Right atrium auricular region (tissue), 2 donors: ENCODE data around the gene SNTA1. TPM values are rescaled to one million over a fixed set of nuclear protein-coding genes. Genes with fewer than 3 reads are reported as not detected.

Experiments
- DNase-seq: peaks from one replicate; pipeline ENCODE4 v3.0.0-alpha.2; 2019; ENCODE audit warnings: low spot score
- H3K27ac ChIP-seq, 2 donors: fragments of 200-600 bp; sonication (generic); 1 replicate in 1 of 2; 2 replicates in 1 of 2; pipeline ENCODE4 v1.5.1; 2016 to 2019
- H3K27me3 ChIP-seq, 2 donors: fragments of 200-600 bp; sonication (generic); one replicate each; pipeline versions ENCODE4 v1.5.1 to v1.6.0; 2017 to 2019
- H3K36me3 ChIP-seq: fragments of 200-600 bp; sonication (generic); one replicate; pipeline ENCODE4 v1.5.1; 2016
- H3K4me1 ChIP-seq, 2 donors: fragments of 200-600 bp; sonication (generic); one replicate each; pipeline versions ENCODE4 v1.5.1 to v1.6.0; 2017 to 2019
- H3K4me3 ChIP-seq, 2 donors: fragments of 200-600 bp; sonication (generic); 1 replicate in 1 of 2; 2 replicates in 1 of 2; pipeline ENCODE4 v1.5.1; 2017 to 2019; ENCODE audit warnings: mild to moderate bottlenecking in 1 of 2, moderate library complexity in 1 of 2
- H3K9me3 ChIP-seq, 2 donors: fragments of 200-600 bp; sonication (generic); one replicate each; pipeline ENCODE4 v1.5.1; 2019
- CTCF ChIP-seq, 2 donors: fragments of 200-600 bp; sonication (generic); IDR thresholded peaks; one replicate each; pipeline ENCODE4 v1.5.1; 2019; ENCODE audit warnings: antibody characterized with exemption in 2 of 2
- total RNA-seq, 2 donors: library from RNA; depleted of rRNA; stranded (reverse); fragments of >200 nt; gene quantifications; one replicate each; pipeline ENCODE4 v1.1.0, GENCODE V29; 2016

Gene SNTA1
- total RNA-seq, 2 donors from 2014 or later = 183 to 295 TPM

GRCh38 chr20:33411711-33412483 is 31.7 kb downstream of the SNTA1 start:
- TF ChIP-seq CTCF (IDR thresholded peaks at IDR 0.05) = no peak
- Histone ChIP-seq H3K4me3 (no peak overlapping the region), H3K9me3 (no peaks in the 10 kb centered on the region), H3K4me1 (peaks cover 0 to 6% of the 10 kb centered on the region in 2 donors), H3K36me3 (peaks cover 60% of the 10 kb centered on the region), H3K27ac (peak overlapping the region in 1 of 2 donors; percentile 17), H3K27me3 (no peaks in the 10 kb centered on the region)
- no peak for DNase-seq

DNA sequence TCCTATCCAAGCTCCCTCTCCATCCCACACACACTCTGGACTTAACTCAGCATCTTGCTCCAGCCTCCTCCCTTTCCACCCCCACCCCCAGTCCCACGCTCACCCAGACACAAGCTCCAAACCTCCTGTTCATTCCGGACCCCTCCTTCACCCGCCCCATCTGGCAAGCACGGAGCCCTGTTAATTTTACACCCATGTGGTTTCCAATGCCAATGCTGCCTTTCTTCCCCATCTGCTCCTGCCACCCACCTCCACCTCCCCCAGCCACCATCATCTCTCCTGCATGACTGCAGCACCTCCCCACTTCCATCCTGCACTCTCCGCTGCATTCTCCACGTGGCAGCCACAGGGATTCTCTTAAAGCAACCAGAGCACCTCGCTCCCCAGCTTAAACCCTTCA is 32.3 kb downstream of the SNTA1 start:
- Histone ChIP-seq H3K27me3 (no peaks in the 10 kb centered on the region), H3K4me3 (no peak overlapping the region), H3K36me3 (peaks cover 64% of the 10 kb centered on the region), H3K27ac (no peak overlapping the region), H3K9me3 (no peaks in the 10 kb centered on the region), H3K4me1 (peaks cover 0 to 2% of the 10 kb centered on the region in 2 donors)
- DNase-seq = no peak
- no peak for TF ChIP-seq CTCF (IDR thresholded peaks at IDR 0.05)

DNA sequence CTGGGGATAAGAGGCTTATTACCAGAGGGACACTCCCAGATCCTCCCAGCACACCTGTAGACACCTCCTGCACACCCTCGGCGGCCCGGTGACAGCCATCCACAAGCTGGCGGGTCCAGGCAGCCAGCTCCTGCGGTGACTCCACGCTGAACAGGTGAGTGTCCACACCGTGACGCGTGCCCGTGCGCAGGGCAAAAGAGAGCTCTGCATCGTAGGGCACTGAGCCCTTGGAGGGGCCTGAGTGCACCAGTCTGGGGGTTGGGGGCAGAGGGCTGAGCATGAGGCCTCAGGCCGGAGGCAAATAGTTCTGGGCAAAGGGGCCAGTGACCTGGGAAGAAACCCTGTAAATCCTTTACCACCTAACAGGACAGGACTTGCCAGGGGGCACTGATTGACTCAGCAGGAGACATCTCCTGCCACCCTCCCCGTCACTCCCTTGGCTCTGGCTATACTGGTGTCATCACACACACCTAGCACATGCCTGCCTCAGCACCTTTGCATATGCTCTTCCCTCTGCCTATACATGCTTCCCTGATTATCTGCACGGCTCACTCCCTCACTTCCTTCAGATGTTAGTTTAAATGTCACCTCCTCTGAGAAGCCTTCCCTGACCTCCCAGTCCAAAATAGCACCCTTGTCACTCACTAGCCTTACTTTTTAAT is 33.4 kb downstream of the SNTA1 start:
- peaks cover 61% of the 10 kb centered on the region for H3K36me3 ChIP-seq
- DNase-seq = no peak
- no peak overlapping the region for H3K4me3 ChIP-seq
- TF ChIP-seq CTCF (IDR thresholded peaks at IDR 0.05) = no peak
- no peak overlapping the region for H3K27ac ChIP-seq
- H3K4me1 ChIP-seq = no peaks in the 10 kb centered on the region
- H3K9me3 ChIP-seq = no peaks in the 10 kb centered on the region
- H3K27me3 ChIP-seq = no peaks in the 10 kb centered on the region

GRCh38 chr20:33408716-33409654 is 34.6 kb downstream of the SNTA1 start:
- no peak for DNase-seq
- Histone ChIP-seq H3K27ac (no peak overlapping the region), H3K4me3 (no peak overlapping the region), H3K36me3 (peaks cover 56% of the 10 kb centered on the region), H3K9me3 (no peaks in the 10 kb centered on the region), H3K27me3 (no peaks in the 10 kb centered on the region), H3K4me1 (no peaks in the 10 kb centered on the region)
- no peak for TF ChIP-seq CTCF (IDR thresholded peaks at IDR 0.05)

GRCh38 chr20:33408313-33408712 is 35.2 kb downstream of the SNTA1 start:
- Histone ChIP-seq H3K27me3 (no peaks in the 10 kb centered on the region), H3K4me3 (no peak overlapping the region), H3K9me3 (no peaks in the 10 kb centered on the region), H3K27ac (no peak overlapping the region), H3K36me3 (peaks cover 56% of the 10 kb centered on the region), H3K4me1 (no peaks in the 10 kb centered on the region)
- TF ChIP-seq CTCF (IDR thresholded peaks at IDR 0.05) = no peak
- no peak for DNase-seq
